ENCODE measurements around the gene NAPSA.
"Not testable (repeated sequence)": the region's sequence is repeated elsewhere in the genome, so short reads cannot be mapped to it uniquely, and the experiment has no call there.

The NAPSA gene

DNA sequence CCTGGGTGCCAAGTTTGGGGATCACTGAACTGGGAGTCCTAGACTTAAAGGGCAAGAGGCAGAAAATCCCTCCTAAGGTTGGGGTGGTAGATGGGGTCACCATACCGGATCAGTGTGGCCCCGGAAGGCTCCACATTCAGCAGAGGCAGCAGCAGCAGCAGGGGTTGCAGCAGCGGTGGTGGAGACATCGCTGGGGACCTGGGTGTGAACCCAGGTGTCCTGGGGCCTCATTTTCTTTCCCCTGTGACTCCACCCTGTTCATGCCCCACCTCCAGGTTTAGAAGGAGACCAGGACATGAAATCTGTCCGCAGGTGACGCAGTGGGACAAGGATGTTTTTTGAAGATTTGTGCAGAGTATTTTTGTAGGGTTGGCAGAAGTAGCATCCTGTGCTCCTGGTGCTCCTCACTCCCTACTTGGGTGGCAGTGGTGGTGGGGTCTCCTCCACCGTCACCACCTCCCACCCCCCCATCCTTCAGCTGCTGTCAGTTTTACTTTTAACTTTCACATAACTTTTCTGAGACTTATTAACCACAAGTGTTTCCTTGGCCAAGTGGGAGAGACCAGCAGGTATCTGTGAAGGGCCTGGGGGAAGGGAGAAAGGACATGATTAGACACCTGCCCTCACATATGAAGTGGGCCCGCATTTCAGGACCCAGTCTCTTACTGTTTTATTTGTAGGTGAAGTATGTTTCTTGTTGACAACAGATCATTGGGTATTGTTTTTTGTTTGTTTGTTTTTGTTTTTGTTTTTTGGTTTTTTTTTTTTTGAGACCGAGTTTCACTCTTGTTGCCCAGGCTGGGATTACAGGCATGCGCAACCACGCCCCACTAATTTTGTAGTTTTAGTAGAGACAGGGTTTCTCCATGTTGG is at the start of gene NAPSA:
TSS of gene NAPSA (minus strand) at position 206 of the 873 bp plus-strand sequence. CDS start at position 188, 18 bp downstream.
- no peak for DNase-seq (ENCODE audit: low spot score)

- no peak for DNase-seq (ENCODE audit: low spot score)
Measured at GRCh38 chr19:50413531-50413930, 48.1 kb upstream of the NAPSA start.

DNA sequence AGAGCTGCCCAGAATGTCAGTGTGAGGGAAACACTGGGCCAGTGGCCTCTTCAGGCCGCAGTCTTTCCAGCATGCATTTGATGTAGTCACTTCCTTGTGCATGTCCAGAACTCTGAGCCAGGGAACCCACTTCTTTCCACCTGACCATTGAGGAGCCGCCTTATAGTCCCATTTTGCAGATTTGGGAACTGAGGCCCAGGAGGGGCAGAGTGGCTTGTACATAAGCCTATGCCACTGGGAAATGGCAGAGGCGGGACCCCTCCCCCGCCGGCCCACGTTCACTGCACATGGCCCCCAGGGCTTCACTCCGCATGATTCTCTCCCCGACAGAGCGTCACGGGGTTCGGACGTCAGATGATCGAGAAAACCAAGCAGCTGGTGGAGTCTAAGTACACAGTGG is 47.7 kb upstream of the NAPSA start:
- no peak for DNase-seq (ENCODE audit: low spot score)

GRCh38 chr19:50412419-50412818 is 47.0 kb upstream of the NAPSA start:
- DNase-seq (ENCODE audit: low spot score), result no peak

GRCh38 chr19:50410109-50410508 is 44.7 kb upstream of the NAPSA start:
- no peak for DNase-seq (ENCODE audit: low spot score)

- DNase-seq (ENCODE audit: low spot score), result no peak
Measured at GRCh38 chr19:50409347-50409746, 43.9 kb upstream of the NAPSA start.

DNA sequence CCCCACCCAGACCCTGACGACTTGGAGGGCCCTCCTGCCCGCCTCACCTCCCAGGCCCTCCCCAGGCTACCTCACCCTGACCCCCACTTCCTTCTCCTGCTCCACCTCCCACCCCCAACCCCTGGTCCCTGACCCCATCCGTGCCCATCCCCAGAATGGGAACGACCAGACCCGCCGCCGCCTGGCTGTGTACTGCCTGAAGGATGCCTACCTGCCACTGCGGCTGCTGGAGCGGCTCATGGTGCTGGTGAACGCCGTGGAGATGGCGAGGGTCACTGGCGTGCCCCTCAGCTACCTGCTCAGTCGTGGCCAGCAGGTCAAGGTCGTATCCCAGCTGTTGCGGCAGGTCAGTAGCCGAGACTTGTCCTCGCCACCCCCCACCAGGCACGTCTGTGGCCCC is 41.4 kb upstream of the NAPSA start:
- no peak for DNase-seq (ENCODE audit: low spot score)

DNA sequence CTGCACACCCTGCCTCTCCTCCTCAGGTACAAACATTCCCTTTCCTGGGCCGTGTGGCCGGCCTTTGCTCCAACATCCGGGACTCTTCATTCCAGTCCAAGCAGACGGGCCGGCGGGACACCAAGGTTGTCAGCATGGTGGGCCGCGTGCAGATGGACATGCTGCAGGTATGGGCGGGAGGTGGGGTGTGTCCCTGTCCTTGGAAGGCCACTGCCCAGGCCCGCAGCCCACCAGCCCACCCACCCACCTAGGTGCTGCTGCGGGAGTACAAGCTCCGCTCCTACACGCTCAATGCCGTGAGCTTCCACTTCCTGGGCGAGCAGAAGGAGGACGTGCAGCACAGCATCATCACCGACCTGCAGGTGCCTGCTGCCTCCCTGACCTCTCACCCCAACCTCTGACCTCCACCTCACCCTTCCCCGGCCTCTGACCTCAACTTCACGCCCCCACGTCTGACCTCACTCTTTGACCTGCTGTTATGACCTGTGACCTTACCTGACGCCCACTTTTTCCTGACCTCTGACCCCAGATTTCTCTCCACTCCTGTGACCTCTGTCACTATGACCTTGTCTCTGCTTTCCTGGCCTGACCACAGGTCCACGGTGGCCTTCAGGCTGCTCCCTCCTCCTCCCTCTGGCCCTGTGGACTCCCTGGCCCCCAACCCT is 40.8 kb upstream of the NAPSA start:
- DNase-seq (ENCODE audit: low spot score), result no peak

- DNase-seq (ENCODE audit: low spot score), result no peak
Measured at GRCh38 chr19:50402544-50403301, 37.3 kb upstream of the NAPSA start.

- DNase-seq (ENCODE audit: low spot score), result no peak
Measured at GRCh38 chr19:50401605-50402450, 36.4 kb upstream of the NAPSA start.

GRCh38 chr19:50399368-50399745 is 33.9 kb upstream of the NAPSA start:
- no peak for DNase-seq (ENCODE audit: low spot score)

- DNase-seq (ENCODE audit: low spot score), result no peak
Measured at GRCh38 chr19:50398675-50399367, 33.4 kb upstream of the NAPSA start.

- DNase-seq (ENCODE audit: low spot score), result no peak
Measured at GRCh38 chr19:50394017-50394416, 28.6 kb upstream of the NAPSA start.

- no peak for DNase-seq (ENCODE audit: low spot score)
Measured at GRCh38 chr19:50393589-50393988, 28.1 kb upstream of the NAPSA start.

DNA sequence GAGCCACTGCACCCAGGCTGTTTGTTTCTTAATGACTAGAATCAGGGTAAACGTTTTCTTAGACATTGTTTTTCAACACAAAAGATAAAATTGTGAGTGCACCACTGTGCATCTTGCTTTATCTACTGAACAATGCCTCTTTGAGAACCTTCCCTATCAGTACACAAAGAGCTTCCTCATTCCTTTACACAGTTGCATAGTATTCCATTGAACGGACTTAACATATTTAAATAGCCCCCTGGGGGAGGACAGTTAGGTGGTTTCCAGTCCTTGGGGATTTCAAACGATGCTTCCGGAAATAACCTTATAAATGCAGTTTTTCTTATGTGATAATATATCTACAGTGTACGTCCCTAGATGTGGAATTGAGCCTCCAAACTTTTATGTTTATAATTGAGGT is 27.3 kb upstream of the NAPSA start:
- no peak for DNase-seq (ENCODE audit: low spot score)

- DNase-seq (ENCODE audit: low spot score), result not testable (repeated sequence)
Measured at GRCh38 chr19:50390952-50391351, 25.5 kb upstream of the NAPSA start.

DNA sequence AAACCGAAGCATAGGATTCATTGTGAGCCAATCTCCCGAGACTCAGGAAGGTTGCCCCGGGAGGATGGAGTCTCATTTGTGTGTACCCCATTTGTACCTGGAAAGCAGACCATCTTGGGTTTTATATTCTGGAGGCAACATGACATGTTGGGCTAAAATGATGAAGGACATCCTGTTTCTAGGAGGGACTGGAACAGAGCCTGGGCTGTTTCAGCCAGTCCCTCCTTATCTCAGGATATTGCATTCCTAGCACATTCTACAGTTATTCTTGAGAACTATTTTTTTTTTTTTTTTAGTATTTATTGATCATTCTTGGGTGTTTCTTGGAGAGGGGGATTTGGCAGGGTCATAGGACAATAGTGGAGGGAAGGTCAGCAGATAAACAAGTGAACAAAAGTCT is 24.9 kb upstream of the NAPSA start:
- not testable (repeated sequence) for DNase-seq (ENCODE audit: low spot score)

GRCh38 chr19:50387868-50388245 is 22.4 kb upstream of the NAPSA start:
- no peak for DNase-seq (ENCODE audit: low spot score)

DNA sequence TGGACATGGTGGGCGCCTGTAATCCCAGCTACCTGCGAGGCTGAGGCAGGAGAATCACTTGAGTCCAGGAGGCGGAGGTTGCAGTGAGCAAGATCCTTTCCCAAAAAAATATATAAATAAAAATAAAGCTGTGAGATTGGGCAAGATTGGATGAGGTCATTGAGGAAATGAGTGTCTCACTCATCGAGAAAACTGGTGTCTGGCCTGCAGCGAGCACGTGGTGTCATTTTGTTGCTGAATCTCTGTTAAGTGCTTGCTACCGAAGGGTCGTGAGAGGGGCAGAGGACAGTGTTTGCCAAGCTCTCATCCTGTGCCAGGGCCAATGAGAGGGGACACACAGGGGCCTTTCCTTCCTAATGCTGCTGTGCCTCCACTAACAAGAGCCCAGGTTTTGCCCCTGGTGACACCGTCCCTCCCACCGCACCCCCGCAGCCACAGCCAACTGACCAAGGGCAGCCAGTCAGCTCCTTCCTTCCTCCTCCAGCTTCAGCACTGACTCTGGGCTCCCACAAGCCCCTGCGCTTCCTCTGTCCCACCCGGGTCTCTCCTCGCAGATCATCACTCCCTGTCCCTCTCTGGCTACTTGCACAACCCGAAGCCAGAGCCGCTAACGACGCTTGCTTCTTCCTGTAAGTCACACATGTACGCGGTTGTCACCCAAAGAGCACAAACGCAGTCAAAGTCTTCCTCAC is 21.9 kb upstream of the NAPSA start:
- DNase-seq (ENCODE audit: low spot score), result no peak

- DNase-seq (ENCODE audit: low spot score), result no peak
Measured at GRCh38 chr19:50384685-50385535, 19.5 kb upstream of the NAPSA start.
